HEK293 (cell line): ENCODE results near the gene CAMKK1.
A peak's percentile ranks its signal among the peaks of the same experiment; 100 is the strongest.

Source experiments
- EGR2 ChIP-seq: fragments of 450-650 bp; formaldehyde crosslinking; IDR thresholded peaks from 2 replicates; pipeline ENCODE4 v1.5.1; 2016; ENCODE audit warnings: low read depth, missing biosample characterization, missing genetic modification characterization
- FEZF1 ChIP-seq: fragments of 450-650 bp; formaldehyde crosslinking; IDR thresholded peaks from 2 replicates; pipeline ENCODE4 v1.5.1; 2016; ENCODE audit warnings: missing biosample characterization, missing genetic modification characterization
- KLF9 ChIP-seq: fragments of 450-650 bp; formaldehyde crosslinking; IDR thresholded peaks from 2 replicates; pipeline ENCODE4 v1.5.1; 2016; ENCODE audit warnings: missing biosample characterization, missing genetic modification characterization, low read depth
- PRDM2 ChIP-seq: fragments of 450-650 bp; formaldehyde crosslinking; IDR thresholded peaks from 2 replicates; pipeline ENCODE4 v1.5.1; 2016; ENCODE audit warnings: missing biosample characterization, missing genetic modification characterization, borderline replicate concordance
- PRDM4 ChIP-seq: fragments of 450-650 bp; formaldehyde crosslinking; IDR thresholded peaks from 2 replicates; pipeline ENCODE4 v1.5.1; 2017; ENCODE audit warnings: missing biosample characterization, missing genetic modification characterization
- ZBTB7A ChIP-seq: fragments of 450-650 bp; formaldehyde crosslinking; IDR thresholded peaks from 2 replicates; pipeline ENCODE4 v1.5.1; 2016; ENCODE audit warnings: low read depth, missing biosample characterization, missing genetic modification characterization
- ZFP69B ChIP-seq: fragments of 450-650 bp; formaldehyde crosslinking; IDR thresholded peaks from 2 replicates; pipeline ENCODE4 v1.5.1; 2016; ENCODE audit warnings: missing biosample characterization, missing genetic modification characterization
- ZNF121 ChIP-seq: fragments of 450-650 bp; formaldehyde crosslinking; IDR thresholded peaks from 2 replicates; pipeline ENCODE4 v1.5.1; 2016; ENCODE audit warnings: missing biosample characterization, missing genetic modification characterization
- ZNF133 ChIP-seq: fragments of 450-650 bp; formaldehyde crosslinking; IDR thresholded peaks from 2 replicates; pipeline ENCODE4 v1.5.1; 2016; ENCODE audit warnings: missing biosample characterization, missing genetic modification characterization
- ZNF146 ChIP-seq: fragments of 450-650 bp; formaldehyde crosslinking; IDR thresholded peaks from 2 replicates; pipeline ENCODE4 v1.5.1; 2016; ENCODE audit warnings: missing biosample characterization, missing genetic modification characterization
- ZNF175 ChIP-seq: fragments of 450-650 bp; formaldehyde crosslinking; IDR thresholded peaks from 2 replicates; pipeline ENCODE4 v1.5.1; 2016; ENCODE audit warnings: missing biosample characterization, missing genetic modification characterization
- ZNF23 ChIP-seq: fragments of 450-650 bp; formaldehyde crosslinking; IDR thresholded peaks from 2 replicates; pipeline ENCODE4 v1.5.1; 2016; ENCODE audit warnings: missing biosample characterization, missing genetic modification characterization, borderline replicate concordance
- ZNF266 ChIP-seq: fragments of 450-650 bp; formaldehyde crosslinking; IDR thresholded peaks from 2 replicates; pipeline ENCODE4 v1.5.1; 2016; ENCODE audit warnings: missing biosample characterization, missing genetic modification characterization, low read depth
- ZNF37A ChIP-seq: fragments of 450-650 bp; IDR thresholded peaks from 2 replicates; pipeline ENCODE4 v1.5.1; 2018; ENCODE audit warnings: missing biosample characterization, missing genetic modification characterization
- ZNF416 ChIP-seq: fragments of 450-650 bp; formaldehyde crosslinking; IDR thresholded peaks from 2 replicates; pipeline ENCODE4 v1.5.1; 2016; ENCODE audit warnings: missing biosample characterization, missing genetic modification characterization
- ZNF510 ChIP-seq: fragments of 450-650 bp; formaldehyde crosslinking; IDR thresholded peaks from 2 replicates; pipeline ENCODE4 v1.5.1; 2018; ENCODE audit warnings: mild to moderate bottlenecking, missing genetic modification characterization, missing biosample characterization; ENCODE audit not compliant: insufficient replicate concordance
- ZNF518A ChIP-seq: fragments of 450-650 bp; formaldehyde crosslinking; conservative IDR thresholded peaks from 2 replicates; pipeline ENCODE4 v1.5.1; 2016; ENCODE audit warnings: low read depth, missing biosample characterization, missing genetic modification characterization
- ZNF529 ChIP-seq: fragments of 450-650 bp; formaldehyde crosslinking; IDR thresholded peaks from 2 replicates; pipeline ENCODE4 v1.5.1; 2017; ENCODE audit warnings: missing genetic modification characterization, missing biosample characterization; ENCODE audit not compliant: insufficient replicate concordance
- ZNF530 ChIP-seq: fragments of 450-650 bp; formaldehyde crosslinking; IDR thresholded peaks from 2 replicates; pipeline ENCODE4 v1.5.1; 2016; ENCODE audit warnings: low read depth, missing biosample characterization, missing genetic modification characterization
- ZNF621 ChIP-seq: fragments of 450-650 bp; formaldehyde crosslinking; IDR thresholded peaks from 2 replicates; pipeline ENCODE4 v1.5.1; 2017; ENCODE audit warnings: missing biosample characterization, missing genetic modification characterization
- ZNF664 ChIP-seq: fragments of 450-650 bp; formaldehyde crosslinking; IDR thresholded peaks from 2 replicates; pipeline ENCODE4 v1.5.1; 2016; ENCODE audit warnings: missing biosample characterization, missing genetic modification characterization
- ZNF843 ChIP-seq: fragments of 450-650 bp; formaldehyde crosslinking; IDR thresholded peaks from 2 replicates; pipeline ENCODE4 v1.5.1; 2016; ENCODE audit warnings: missing biosample characterization, missing genetic modification characterization
- ZSCAN23 ChIP-seq: fragments of 450-650 bp; formaldehyde crosslinking; IDR thresholded peaks from 2 replicates; pipeline ENCODE4 v1.5.1; 2016; ENCODE audit warnings: missing biosample characterization, missing genetic modification characterization
- ZSCAN30 ChIP-seq: fragments of 450-650 bp; IDR thresholded peaks from 2 replicates; pipeline ENCODE4 v1.5.1; 2018; ENCODE audit warnings: missing biosample characterization, mild to moderate bottlenecking, missing genetic modification characterization, moderate library complexity
- TF ChIP-seq, protein P1 (sequence below): fragments of 450-650 bp; formaldehyde crosslinking; IDR thresholded peaks from 2 replicates; pipeline ENCODE4 v1.5.1; 2016; ENCODE audit warnings: missing biosample characterization, missing genetic modification characterization

The CAMKK1 gene

GRCh38 chr17:3893003-3893719 is at the start of gene CAMKK1 (continued):
- TF ChIP-seq ZBTB7A (peak; percentile 86; the same call in 1 of the 2 replicates), ZNF133 (tag by site-specific recombination) (no peak), ZNF529 (tag by site-specific recombination) (no peak), ZNF621 (tag by site-specific recombination) (no peak), ZFP69B (peak; percentile 77), ZNF266 (tag by site-specific recombination) (no peak), ZNF530 (no peak), ZSCAN23 (no peak), FEZF1 (tag by site-specific recombination) (no peak), ZNF664 (tag by site-specific recombination) (no peak), ZNF510 (tag by site-specific recombination) (no peak), ZNF518A (no peak), ZNF175 (tag by site-specific recombination) (no peak), PRDM4 (tag by site-specific recombination) (no peak), ZSCAN30 (tag by site-specific recombination) (no peak; the same call in 1 of the 2 replicates), ZNF37A (tag by site-specific recombination) (no peak), ZNF416 (tag by site-specific recombination) (no peak), KLF9 (tag by site-specific recombination) (peak; percentile 97), PRDM2 (tag by site-specific recombination) (no peak), ZNF843 (tag by site-specific recombination) (no peak; the same call in 1 of the 2 replicates), ZNF23 (no peak), EGR2 (tag by site-specific recombination) (peak; percentile 81), ZNF146 (tag by site-specific recombination) (no peak), ZNF121 (peak; percentile 35; the same call in 1 of the 2 replicates)
- TF ChIP-seq, protein P1, sequence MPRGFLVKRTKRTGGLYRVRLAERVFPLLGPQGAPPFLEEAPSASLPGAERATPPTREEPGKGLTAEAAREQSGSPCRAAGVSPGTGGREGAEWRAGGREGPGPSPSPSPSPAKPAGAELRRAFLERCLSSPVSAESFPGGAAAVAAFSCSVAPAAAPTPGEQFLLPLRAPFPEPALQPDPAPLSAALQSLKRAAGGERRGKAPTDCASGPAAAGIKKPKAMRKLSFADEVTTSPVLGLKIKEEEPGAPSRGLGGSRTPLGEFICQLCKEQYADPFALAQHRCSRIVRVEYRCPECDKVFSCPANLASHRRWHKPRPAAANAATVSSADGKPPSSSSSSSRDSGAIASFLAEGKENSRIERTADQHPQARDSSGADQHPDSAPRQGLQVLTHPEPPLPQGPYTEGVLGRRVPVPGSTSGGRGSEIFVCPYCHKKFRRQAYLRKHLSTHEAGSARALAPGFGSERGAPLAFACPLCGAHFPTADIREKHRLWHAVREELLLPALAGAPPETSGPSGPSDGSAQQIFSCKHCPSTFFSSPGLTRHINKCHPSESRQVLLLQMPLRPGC (tag by site-specific recombination), result 0 out of 2 replicates have a peak, but pooled peaks have one; percentile 20
